NCI-H510A treated with DMSO at 0.1 percent for 48 hours (cell line): ENCODE results near the gene GABBR2.

ENCODE experiments used
- DNase-seq: peaks from one replicate; lab custom pipeline; 2025; lab: John Stamatoyannopoulos, UW

The GABBR2 gene

DNA sequence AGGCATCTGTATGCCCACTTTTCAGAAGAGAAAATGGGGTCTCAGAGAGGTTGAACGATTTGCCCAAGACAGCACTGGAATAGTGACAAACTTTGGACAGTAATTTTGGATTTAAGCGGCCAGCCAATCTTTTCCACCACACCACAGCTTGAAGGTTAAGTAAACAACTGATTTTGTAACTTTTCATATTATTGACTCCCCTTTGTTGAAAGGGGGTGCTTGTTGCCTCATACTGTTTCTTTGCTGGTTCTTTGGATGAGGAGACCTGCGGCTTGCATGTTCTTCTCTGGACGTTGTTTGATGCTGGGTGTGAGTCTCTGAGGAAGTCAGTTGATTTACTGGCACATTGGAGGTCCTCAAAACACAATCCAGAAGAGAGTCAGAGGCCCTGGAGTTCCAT, 11.7 kb upstream of the GABBR2 start:
- no peak for DNase-seq

DNA sequence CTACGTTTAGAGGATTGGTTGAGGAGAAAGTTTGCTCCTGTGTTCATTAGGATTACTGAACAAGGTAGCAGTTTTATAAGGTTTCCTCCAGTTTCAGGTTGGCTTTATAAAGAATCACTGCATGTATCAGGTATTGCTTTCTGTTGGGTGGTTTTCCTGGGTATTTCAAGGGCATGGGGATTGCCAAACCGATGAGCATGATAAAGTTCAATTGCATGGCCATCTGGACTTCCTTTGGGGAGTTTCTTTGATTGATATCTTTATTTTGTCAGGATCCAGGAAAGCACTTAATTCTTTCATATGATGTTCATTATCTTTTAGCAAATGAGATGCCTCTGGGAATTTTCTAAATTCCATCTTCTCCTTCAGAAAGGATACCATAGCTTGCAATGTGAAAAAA, 10.3 kb upstream of the GABBR2 start:
- no peak for DNase-seq

DNA sequence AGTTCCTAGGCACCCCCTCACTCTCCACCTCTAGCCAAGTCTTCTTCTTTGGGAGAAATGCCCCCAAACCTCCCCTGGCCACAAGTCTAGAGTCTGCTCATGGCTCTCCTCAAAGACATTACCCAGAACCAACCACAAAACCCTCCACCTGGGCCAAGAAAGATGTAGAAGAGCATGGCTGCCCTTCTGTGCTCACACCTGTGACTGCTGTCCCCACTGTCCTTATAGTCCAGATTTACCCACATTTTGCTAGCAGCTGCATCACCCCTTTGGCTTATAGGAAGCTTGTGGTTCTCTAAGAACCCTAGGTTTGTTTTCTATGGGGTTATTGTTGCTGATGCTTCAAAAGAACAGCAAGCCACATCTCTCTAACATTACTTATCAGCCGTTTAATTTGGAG, 6.1 kb upstream of the GABBR2 start:
- no peak for DNase-seq

GRCh38 chr9:98712987-98713386, 4.3 kb upstream of the GABBR2 start:
- no peak for DNase-seq

DNA sequence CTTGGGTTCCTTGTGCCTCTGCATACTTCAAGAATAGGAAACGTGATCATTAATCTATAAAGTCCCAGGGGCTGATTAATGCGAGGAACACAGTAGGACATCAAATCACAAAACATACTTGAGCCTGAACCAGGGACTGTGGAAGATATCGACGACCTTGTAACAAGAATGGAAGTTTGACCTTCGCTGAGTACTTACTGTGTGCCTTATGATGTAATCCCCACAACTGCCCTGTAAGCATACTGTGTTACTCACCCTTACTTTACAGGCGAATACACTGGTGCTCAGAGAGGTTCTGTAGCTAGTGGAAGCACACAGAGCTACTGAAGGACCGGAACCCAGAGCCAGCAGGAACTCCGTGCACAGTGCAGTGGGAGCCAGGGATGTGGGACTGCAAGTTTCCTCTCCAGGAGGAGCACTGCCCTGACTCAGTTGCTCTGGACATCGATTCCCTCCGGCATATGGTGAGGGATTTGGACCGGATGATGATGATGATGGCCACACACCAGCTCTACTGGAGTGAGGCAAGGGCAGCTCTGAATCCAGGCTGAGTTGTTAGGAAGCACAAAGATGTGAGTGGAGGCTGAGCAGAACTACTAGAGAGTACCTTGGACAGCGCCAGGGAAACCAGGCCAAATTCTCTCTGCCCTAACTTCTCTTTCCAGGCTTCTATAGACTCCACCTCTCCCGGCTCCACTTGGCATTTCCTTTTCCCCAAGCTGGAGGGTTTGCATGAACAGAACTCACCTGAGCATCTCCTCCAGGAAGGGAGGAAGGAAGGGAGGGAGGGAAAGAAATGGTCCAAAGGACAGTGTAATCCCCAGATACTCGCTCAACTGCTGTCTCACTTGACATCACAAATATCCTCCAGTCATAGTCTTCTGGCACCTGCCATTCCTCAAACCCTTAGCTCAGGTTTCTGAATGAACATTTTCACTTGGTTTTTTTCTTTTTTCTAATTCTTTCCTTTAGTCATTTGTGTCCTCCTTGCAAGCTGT, 1.5 kb upstream of the GABBR2 start:
- DNase-seq, result no peak

DNA sequence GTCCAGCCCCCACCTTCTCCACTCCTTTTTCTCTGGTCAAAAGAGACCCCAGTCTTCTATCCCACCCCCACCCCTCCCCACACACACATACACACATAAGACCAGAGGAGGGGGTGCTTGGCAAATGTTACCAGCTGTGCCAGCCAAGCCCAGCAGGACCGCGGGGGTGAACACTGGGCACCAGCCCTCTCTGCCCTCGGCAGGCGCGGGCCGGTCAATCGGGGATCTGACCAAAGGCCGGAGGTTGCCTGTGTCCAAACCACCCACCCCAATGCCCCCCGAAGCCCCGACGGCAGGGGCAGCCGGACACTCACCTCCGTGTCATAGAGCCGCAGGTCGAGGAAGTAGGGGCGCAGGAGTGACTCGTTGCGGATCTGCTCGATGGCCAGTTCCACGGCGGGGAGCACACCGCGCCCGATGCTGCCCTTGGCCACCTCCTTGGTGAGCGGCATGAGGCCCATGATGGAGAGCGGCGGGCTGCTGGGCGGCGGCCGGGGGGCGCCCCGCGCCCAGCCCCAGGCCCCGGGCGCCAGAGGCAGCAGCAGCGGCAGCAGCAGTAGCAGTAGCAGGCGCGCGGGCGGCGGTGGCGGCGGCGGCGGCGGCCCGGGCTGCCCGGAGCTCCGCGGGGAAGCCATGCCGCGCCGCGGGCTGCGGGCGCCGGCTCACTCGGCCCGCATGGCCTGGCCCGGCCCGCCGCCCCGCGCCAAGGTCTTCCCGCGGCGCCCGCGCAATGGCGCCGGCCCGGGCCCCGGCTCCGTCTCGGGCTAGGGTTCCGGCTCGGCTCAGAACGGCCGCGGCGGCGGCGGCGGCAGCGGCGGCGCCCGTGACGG, 417 bp downstream of the GABBR2 start:
- no peak for DNase-seq

GRCh38 chr9:98707166-98708102, 1.3 kb downstream of the GABBR2 start:
- peak; percentile 83 for DNase-seq

DNA sequence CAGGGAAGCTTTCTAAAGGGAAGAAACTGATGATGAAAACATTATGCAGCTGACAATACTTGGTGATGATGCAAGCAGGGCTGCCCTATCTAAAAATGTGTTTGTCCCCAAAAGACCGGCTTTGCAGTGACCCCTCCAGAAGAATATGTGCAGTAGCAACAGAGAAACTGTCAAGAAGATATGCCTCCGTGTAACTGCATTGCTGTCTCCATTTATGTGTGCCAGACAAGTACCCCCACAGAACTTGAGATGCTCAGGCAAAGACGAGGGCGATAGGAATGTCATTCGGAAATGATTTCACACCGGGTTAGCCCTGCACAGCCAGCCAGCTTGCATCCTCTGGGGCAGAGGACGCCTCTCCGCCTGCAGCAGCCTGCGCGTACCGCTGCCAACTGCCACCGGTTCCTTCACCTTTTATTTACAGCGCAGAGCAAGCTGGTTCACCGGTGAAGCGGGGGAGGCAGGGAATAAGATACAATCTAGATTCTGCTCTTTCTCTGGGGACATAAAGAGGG, 2.0 kb downstream of the GABBR2 start:
- DNase-seq, result no peak

DNA sequence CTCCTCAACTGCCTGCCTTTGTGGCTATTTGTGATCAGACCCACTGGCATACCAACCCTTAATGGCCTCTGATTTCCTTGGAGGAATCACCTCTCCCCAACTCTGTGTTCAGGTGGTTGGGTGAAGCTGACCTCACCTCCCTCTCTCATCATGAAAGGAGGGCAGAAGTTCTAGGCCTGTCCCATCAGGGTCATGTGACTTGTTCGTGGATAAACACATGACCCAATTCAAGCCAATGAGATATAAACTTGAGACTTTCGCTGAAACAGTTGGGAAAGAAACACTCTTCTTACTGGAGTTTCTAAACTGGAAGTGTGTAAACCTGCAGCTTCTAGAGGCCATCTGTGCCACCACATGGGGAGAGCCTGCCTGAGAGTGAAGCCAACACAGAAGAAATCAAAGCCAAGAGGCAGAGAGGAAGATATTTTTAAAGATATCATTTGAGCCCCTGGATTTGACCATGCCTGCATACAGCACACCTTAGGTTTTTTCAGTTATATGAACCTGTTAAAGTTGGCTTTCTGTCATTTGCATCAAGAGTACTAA, 5.8 kb downstream of the GABBR2 start:
- DNase-seq, result no peak

DNA sequence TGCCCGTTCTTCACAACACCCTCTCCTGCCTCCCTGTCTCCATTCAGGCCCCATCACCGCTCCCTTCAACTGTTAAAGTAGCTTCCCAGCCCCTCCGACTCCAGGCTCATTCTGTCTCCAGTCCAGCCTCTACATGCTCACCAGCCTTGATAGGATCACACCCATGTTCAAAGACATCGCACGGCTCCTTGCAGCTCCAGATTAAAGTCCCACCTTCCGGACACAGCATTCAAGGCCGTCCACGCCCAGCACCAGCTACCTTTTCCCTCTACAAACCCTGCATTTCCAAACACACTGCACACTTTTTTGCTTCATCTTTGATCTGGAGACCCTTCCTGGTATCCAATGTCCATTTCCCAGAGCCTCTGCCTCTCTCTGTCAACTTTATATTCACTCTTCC, 6.4 kb downstream of the GABBR2 start:
- no peak for DNase-seq

DNA sequence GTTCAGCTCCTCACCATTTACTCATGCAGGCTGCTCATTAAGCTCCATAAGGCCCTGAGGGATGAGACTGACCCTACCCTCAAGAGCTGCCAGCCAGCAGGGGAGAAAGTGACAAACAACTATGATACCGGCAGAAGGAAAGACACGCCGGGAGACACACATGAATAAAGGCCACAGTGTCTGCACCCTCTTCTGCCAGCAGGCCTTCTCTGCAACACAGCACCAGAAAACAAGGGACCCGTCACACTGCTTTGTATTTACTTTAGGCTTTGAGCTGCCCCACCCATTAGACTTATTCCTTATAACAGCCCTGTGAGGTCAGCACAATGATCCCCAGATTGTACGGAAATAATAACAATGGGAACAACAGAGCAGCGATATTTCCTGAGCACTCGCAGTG, 7.2 kb downstream of the GABBR2 start:
- DNase-seq, result no peak

DNA sequence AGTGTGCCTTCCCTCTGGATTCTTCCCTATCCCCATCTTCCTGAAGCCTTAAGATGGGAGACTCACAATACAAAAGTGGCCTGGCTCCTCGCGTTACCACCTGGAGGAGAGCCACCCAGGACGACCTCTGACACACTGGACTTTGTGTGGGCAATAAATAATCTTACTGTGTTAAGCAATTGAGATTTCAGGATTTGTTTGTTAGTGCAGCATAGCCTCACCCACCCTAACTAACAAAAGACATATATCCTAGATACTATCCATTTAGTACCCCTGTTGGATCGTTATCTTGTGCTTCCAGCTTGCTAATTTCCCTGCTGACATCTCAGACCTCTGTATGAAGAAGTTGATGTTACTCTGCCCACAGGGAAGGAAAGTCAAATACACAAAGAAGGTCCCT, 7.9 kb downstream of the GABBR2 start:
- no peak for DNase-seq

- DNase-seq, result no peak
These were observed 9.9 kb downstream of the GABBR2 start for GRCh38 chr9:98698856-98699255.

DNA sequence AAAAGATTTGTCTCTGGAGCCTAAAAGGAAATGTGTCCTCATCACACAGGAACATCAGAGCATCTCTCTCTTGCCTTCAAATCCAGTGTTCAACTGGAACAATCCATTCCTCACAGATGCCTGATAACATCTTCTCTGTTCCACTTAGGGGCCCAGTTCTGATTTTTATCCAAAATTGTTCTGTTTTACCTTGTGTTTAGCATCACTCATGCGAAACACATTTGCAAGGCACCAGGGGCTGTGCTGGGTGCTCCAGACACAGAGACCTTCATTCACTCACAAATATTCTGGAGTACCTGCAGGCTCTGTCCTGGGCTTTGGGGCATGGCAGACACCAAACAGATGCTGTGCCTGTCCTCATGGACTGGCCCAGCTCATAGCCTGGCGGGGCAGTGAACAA, 13.8 kb downstream of the GABBR2 start:
- DNase-seq, result no peak

DNA sequence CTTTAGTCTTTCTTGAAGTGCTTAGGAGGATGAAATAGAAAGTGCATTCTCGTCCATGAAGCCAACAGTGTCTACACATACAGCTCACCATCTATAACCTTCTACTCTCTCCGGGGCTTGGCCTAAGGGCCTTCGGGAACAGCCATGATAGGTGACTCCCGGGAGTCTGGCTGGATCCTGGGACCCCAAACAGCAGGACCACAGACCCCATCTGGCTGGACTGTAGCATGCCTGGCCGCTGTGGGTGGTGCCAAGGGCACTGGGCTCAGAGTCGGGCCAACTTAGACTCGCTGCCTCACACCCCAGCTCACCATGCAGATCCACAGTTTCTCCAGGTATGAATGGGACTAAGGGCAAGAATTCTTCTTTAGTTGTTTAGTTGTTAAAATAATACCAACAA, 16.3 kb downstream of the GABBR2 start:
- no peak for DNase-seq

GRCh38 chr9:98691890-98692289, 16.8 kb downstream of the GABBR2 start:
- DNase-seq, result no peak

GRCh38 chr9:98690686-98691085, 18.0 kb downstream of the GABBR2 start:
- no peak for DNase-seq

DNA sequence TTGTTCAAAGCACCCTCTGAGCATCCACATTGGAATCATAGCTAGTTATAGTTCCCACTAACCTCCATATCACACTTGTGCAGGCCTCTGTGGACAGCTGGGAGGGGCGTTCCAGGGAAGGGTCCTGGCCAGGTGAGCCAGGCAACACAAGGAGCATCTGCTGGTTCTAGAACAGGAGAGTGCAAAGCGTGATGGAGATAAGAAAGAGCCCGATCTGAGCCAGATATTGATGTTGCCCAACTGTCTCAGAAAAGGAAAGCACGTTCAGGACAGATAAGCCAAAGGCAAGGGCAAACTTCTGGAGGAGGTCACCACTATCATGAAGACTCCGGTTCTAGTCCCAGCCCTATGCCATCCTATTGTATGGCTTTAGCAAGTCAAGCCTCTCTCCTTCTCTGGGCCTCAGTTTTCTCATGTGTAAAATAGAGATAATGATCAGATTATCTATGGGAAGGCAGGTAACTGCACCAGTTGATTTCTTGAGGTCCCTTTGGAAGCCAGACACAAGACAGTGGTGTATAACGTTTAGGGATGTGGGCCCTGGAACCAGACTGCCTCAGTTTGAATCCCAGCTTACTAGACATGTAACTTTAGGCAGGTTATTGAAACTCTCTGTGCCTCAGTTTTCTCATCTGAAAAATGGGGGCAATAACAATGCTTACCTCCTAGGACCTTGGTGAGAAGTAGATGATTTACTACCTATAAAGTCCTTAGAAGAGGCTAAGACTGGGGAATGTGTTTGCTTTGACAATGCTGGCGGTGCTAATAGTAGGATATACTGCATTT, 19.8 kb downstream of the GABBR2 start:
- no peak for DNase-seq

GRCh38 chr9:98687911-98688310, 20.8 kb downstream of the GABBR2 start:
- DNase-seq, result no peak
